ENCODE measurements around the gene LRRC15.

Gene LRRC15

DNA sequence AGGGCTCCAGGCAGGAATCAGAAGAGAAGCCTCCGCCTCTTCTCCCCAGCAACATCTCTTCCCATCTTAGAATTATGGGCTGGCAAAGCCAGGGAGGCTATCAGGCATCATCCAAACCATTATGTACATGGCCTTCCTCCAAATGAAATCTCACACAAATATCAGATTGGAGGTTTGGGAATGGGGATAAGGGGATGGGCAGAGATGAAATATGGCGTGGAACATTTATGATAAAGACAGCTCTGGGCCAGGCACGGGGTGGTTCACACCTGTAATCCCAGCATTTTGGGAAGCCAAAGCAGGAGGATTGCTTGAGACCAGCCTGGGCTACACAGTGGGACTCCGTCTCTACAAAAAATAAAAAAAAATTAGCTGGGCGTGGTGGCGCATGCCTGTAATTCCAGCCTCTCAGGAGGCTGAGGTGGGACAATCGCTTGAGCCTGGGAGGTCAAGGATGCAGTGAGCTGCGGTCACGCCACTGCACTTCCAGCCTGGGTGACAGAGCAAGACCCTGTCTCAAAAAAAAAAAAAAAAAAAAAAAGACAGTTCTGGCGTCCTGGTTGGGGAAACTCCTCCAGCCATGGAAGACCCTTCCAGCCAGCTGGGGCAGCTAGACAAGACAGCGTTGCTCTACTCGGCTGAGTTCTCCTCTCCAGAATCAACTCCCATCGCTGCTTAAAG lies 55.0 kb downstream of the LRRC15 start:
- DNase-seq: no peak

DNA sequence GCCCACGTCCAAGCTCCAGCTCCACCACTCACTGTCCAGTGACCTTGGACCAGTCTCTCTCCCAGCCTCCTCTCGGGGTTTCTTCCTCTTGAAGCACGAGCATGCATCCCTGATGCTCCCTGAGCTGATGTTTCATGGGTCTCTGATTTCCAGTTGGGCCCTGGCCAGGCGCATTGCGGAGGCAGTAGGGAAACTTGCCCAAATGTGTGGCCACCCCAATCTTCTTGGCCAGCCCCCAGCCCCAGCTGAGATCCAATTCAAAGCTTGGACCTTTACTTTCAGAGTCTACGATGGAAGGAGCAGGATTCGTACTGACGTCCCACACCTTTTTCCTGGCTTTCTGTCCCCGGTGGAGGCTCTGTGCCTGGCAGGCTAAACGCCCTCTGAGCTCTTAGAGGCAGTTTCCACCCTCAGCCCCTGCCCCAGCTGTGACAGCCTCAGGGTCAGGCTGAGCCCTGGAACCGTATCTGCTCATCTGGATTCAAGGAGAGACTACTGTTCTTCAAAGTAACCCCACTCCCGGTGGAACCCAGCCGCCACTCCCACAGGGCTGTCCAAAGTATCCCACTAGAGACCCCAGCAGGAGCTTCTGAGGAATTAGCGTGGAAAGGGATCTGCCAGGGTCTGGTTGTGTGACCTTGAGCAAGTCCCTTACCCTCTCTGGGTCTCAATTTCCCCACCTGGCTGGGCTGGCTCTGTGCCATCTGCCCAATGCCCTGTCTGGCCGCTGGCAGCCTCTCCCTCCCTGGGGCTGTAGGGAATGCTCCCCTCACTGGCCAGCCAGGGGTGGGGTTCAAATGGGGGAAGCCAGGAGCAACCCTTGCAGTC lies 55.8 kb downstream of the LRRC15 start:
- no peak for DNase-seq

DNA sequence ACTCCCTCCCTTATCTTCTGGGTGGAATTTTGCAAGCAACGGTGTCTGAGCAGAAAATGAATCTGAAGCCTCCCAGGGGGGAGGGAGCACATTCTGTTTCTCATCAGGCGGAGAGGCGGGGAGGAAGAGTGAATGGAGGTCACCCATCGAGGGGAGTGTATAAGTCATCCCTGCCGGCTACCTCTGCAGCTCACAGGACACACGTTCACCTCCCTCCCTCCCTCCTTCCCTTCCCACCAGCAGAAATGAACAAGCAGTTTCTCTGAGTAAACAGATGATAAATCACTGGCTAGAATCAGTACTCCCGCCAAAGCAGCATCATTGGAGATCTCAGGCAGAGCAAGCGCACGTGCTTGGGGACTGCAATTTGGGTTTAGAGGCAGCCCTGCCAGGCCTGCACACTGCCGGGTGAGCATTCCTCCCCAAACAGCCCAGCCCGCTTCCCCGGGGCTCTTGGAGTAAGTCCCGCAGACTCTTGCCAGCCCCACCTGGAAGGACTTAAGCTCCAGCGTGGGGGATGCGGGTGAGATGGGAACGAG lies 56.7 kb downstream of the LRRC15 start:
- DNase-seq: no peak

DNA sequence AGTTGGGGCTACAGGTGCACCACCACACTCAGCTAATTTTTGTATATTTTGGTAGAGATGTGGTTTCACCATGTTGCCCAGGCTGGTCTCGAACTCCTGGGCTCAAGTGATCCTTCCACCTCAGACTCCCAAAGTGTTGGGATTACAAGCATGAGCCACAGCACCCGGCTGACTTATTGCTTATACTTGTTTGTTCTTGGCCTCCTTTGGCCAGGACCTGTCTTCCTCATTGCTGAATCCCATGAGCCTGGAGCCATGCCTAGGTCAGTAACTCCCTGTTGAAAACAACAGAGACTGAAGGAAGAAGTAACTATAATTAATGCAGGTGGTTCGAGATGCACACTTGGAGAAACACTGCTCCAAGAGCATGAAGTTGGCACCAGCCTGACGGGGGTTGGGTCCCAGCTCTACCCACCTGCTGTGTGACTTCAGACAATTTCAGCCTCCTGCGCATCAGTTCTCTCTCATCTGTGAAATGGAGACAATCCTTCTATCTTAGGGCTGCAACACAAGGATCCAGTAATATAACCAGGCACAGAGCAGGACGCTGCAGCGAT lies 57.3 kb downstream of the LRRC15 start:
- no peak for DNase-seq

DNA sequence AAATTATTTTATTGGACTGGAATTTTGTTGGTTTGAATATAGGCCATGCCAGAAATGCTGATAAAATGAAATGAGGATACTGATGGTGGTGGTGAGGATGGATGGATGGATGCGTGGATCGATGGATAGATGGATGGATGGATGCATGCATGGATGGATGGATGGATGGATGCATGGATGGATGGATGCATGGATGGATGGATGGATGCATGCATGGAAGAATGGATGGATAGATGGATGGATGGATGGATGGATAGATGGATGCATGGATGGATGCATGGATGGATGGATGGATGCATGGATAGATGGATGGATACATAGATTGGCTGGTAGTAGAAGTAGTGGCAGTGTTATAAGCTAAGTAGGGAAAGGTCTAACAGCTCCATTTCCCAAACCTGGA lies 58.5 kb downstream of the LRRC15 start:
- DNase-seq: no peak

DNA sequence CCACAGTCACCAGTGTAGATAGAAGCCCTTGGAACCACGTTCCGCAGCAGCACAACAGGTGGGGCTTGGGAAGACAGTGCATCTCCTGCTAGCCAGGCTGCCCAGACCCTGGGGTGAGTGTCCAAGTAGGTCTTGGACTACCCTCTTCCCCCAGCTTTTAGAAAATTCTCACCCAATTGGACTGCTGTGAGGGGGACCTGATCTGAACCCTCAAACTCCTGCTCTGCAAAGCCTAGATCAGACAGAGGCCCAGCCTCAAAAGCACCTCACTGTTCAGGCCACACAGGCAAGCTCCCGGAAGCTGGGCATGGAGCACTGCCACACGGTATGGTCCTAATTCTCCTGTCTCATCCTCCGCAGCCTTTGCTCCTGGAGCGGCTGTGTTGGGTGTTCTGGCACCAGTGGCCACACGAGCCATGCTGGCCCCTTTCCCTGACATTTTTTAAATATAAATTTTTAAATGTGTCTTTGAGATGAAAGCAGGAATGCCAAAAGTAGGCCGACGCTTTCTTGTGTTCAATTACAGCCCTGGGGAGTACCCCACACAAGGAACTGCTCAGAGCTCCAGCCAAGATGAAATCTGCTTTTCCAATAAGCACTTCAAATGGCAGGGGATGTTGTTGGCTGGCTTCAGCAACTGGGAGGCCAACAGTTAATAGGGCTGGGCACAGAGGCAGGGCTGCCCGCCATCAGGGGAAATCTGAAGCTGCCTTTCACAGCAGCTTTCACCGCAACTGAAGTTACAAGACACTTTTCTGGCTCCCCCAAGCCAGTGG lies 59.3 kb downstream of the LRRC15 start:
- no peak for DNase-seq

DNA sequence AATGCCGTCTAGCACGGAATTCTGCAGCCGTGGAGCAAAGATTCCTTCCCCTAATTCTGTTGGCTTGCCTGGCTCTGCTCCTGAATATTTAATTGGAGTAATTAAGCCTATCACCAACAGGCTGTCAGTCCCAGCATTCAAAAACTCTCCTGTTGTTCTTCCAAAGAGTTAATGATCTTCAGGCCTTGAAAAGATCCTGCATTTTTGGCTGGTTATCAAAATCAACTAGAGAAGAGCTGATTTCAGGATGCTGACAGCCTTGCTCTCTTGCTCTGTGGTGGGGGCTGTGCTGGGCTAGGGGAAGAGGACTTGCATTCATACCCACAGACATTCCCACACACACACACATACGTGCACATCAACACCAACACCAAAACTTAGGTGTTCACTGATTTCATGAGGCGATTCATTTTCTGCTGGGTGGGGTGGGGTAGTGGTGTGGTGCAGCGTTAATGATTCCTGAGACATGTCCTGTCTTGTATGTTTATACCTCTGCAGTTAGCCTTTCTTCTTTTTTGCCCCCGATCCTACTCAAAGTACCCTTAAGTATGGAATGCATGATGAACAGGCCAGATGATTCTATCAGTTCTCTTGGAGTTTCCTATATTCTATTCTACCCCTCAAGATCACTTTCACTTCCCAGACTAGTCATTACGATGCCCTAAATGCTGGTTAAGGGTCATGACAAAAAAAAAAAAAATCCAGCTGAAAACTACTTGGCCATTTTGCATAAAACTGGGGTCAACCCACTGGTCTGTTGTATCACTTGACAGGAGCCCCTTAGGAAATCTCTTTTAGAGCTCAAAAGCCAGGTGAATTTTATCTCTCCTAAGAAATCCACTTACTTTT lies 60.7 kb downstream of the LRRC15 start:
- DNase-seq: no peak

DNA sequence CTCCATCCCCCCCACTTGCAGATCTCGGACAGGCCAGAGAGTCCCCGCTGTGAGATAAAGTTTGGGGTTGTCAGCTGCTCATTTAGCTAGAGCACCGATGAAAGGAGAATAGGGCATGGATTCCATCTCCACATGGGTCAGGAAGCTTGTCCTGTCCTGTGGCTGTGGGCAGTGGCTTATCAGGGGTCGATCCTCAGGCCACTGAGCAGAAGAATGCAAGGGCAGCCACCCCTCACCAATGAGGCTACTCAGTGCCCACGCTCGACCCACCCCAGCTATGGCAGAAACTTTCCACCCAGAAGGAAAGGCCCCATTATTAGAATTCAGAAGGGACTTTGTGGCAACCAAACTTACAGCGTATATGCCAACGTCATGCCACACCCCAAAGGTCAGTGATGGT lies 61.7 kb downstream of the LRRC15 start:
- DNase-seq: no peak

DNA sequence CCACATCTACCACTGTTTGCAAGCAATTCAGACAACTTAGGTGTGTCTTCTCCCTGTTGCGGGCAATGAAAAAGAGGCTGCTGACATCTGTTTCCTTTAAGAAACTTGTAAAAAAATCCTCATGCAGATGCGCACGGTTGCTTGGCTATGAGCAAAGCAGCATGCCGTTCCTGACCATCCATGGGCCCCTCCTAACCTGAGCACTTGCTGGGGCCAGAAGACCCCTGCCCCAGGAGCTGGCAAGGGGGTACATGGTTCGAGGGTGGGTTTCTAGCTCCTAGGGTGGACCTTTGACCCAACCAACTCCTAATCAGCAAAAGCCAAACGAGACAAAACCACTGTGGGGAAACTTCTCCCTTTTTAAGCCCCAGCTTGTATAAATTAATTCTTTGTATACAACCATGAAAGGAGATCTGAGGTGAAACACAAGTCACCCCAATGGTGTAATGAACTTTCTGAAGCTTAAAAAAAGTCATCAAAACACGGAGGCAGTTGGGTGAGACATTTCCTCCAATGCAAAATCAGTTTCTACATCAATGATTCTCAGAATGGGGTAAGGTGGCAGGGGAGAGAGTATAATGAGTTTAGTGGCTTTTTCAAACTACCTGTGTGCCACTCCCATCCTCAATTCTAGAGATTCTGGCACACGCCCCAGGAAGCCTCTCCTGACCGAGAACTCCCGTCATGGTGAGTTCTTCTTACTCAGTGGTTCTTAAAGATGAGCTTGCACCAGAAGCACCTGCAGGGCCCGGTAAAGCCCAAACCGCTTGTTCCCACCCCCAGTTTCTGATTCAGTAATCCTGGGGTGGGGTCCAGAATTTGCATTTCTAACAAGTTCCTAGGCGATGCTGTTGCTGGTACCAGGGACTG lies 62.5 kb downstream of the LRRC15 start:
- no peak for DNase-seq

DNA sequence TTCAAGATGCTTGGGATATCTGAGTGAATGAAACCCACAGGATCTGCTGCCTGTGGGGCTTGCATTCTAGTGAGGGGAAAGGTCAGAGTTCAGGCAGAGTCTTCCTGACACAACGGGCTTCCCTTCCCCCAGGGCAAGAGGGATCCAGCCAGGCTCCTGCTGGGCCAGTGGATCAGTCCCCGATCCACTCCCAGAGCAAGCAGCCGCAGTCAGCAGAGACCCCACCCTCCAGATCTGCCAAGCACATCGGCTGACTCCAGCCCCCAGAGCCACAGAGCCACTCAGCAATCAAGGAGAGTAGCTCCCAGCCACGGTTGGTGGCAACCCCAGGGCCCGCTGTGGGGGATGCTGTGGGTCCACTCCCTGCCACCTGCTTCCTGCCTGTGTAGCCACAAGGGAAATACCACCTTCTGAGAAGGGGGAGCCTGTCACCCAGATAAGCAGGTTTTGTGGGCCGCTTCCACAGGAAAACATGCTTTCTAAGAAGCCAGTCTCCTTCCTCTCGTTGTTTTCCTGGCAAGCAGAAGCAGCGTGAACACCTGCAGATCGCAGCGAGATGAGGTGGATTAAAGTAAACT lies 63.3 kb downstream of the LRRC15 start:
- no peak for DNase-seq

DNA sequence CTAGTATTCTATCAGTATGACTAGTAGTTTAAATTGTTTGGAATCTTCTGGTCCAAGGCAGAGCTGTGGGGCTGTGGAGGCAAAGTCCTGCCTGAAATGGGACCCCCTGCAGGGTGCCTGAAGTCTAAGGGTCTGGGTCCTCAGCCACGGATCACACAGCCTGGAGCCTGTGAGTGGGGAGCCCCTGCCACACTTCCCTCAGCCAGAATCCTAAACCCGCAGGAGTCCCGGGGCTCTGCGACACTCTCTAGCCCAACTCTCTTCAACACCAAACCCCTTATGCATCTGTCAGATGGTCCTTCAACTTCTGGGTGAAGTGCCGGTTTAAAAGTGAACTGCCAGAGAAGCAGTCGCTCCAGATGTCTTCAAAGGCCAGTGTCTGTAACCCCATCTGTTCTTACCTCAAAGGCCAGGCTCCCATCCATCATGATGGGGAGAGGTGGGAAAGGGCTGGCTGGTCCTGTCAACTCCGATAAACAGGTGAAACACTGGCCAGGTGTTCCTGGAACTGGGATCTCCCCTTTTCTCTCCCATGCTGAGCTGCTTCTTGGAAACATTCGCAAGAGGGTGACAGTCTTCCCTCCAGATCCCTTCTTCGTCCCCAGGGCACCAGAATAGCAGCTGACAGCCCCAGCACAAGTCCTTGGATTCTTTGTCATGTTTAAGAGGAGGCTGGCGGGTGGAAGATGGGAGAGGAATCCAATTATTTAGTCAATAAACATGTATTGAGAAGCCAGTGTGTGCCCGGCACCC lies 64.0 kb downstream of the LRRC15 start:
- no peak for DNase-seq
